ACC112 (cell line): ENCODE data around the gene ATP1A4.
"Not testable (repeated sequence)": the region's sequence is repeated elsewhere in the genome, so short reads cannot be mapped to it uniquely, and the experiment has no call there.

Experiments used
- H2AFZ ChIP-seq: fragments of 200-600 bp; sonication (generic); one replicate; pipeline ENCODE4 v1.6.0; 2017; ENCODE audit warnings: antibody characterized with exemption, low read length; ENCODE audit not compliant: unreplicated experiment
- H3K27ac ChIP-seq: fragments of 200-600 bp; sonication (generic); 2 replicates; pipeline ENCODE4 v1.5.1; 2014; ENCODE audit warnings: low read depth, mild to moderate bottlenecking, antibody characterized with exemption, low read length, moderate library complexity
- H3K27me3 ChIP-seq: fragments of 200-600 bp; sonication (generic); 2 replicates; pipeline ENCODE4 v1.6.1; 2014; ENCODE audit warnings: mild to moderate bottlenecking, antibody characterized with exemption, low read length, moderate library complexity, mixed read lengths; ENCODE audit not compliant: insufficient read depth
- H3K36me3 ChIP-seq: fragments of 200-600 bp; sonication (generic); 2 replicates; pipeline ENCODE4 v1.6.1; 2016; ENCODE audit warnings: mild to moderate bottlenecking, antibody characterized with exemption, low read length, moderate library complexity, mixed read lengths; ENCODE audit not compliant: insufficient read depth
- H3K4me1 ChIP-seq: fragments of 200-600 bp; sonication (generic); one replicate; pipeline ENCODE4 v1.6.1; 2016; ENCODE audit warnings: low read length, mixed read lengths; ENCODE audit not compliant: insufficient read depth, unreplicated experiment, control insufficient read depth
- H3K4me3 ChIP-seq: fragments of 200-600 bp; sonication (generic); 2 replicates; pipeline ENCODE4 v1.5.1; 2014; ENCODE audit warnings: mild to moderate bottlenecking, low read depth, low read length
- H3K79me2 ChIP-seq: fragments of 200-600 bp; sonication (generic); one replicate; pipeline ENCODE4 v1.6.0; 2016; ENCODE audit warnings: low read length; ENCODE audit not compliant: control insufficient read depth, unreplicated experiment, insufficient read depth

The ATP1A4 gene

GRCh38 chr1:160123726-160124125, 27.7 kb upstream of the ATP1A4 start:
- Histone ChIP-seq H2AFZ (no peak overlapping the region), H3K36me3 (no peaks in the 10 kb centered on the region), H3K79me2 (no peaks in the 10 kb centered on the region), H3K27ac (no peak overlapping the region), H3K27me3 (peaks cover 2% of the 10 kb centered on the region; the same call in 1 of the 2 replicates), H3K4me1 (peaks cover 38% of the 10 kb centered on the region), H3K4me3 (no peak overlapping the region)

- H3K36me3 ChIP-seq = no peaks in the 10 kb centered on the region
- peaks cover 4% of the 10 kb centered on the region; the same call in 1 of the 2 replicates for H3K27me3 ChIP-seq
- no peak overlapping the region for H2AFZ ChIP-seq
- H3K27ac ChIP-seq = peak overlapping the region; percentile 82
- H3K79me2 ChIP-seq = no peaks in the 10 kb centered on the region
- peaks cover 38% of the 10 kb centered on the region for H3K4me1 ChIP-seq
- peak overlapping the region; percentile 18; the same call in 1 of the 2 replicates for H3K4me3 ChIP-seq
These were observed 26.5 kb upstream of the ATP1A4 start for GRCh38 chr1:160124705-160125478.

DNA sequence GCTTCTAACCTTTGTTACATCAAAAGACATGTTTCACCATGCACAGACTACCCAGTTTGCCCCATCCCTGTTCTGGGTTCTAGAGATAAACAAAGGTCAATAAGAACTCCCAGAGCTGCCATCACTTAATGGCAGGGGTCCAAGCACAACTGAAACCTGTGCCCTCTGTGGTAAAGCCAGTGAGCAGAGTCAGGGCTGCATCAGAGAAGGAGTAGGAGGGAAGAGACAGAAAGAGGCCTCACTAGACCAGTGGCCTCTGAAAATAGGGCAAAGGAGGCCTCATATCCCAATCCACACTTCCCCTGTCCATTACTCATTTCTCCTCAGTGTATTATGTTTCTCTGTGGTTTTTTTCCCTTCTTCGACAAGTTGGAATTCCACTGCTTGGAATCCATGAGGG, 25.7 kb upstream of the ATP1A4 start:
- H3K27ac ChIP-seq = peak overlapping the region; percentile 82
- H3K27me3 ChIP-seq = peaks cover 7% of the 10 kb centered on the region; the same call in 1 of the 2 replicates
- H3K4me3 ChIP-seq = peak overlapping the region; percentile 18; the same call in 1 of the 2 replicates
- no peak overlapping the region for H2AFZ ChIP-seq
- H3K4me1 ChIP-seq = peaks cover 38% of the 10 kb centered on the region
- H3K79me2 ChIP-seq = no peaks in the 10 kb centered on the region
- no peaks in the 10 kb centered on the region for H3K36me3 ChIP-seq

DNA sequence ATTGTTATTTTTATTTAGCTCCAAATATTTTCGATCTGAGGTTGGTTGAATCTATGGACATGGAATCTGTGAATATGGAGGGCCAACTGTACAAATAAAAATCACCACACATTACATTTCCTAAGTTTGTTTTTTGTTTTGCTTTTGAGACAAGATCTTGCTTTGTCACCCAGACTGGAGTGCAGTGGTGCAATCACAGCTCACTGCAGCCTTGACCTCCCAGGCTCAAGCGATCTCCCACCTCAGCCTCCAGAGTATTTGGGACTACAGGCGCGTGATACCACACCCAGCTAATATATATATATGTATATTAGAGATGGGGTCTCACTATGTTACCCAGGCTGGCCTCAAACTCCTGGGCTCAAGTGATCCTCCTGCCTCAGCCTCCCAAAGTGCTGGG, 25.1 kb upstream of the ATP1A4 start:
- not testable (repeated sequence) for H3K27me3 ChIP-seq, H3K4me3 ChIP-seq, H3K36me3 ChIP-seq, H2AFZ ChIP-seq, H3K79me2 ChIP-seq
- Histone ChIP-seq H3K27ac (peak overlapping the region; percentile 82), H3K4me1 (peaks cover 38% of the 10 kb centered on the region)

GRCh38 chr1:160127381-160127780, 24.0 kb upstream of the ATP1A4 start:
- Histone ChIP-seq H2AFZ (no peak overlapping the region), H3K27me3 (peaks cover 12% of the 10 kb centered on the region), H3K79me2 (no peaks in the 10 kb centered on the region), H3K4me1 (peaks cover 38% of the 10 kb centered on the region), H3K36me3 (no peaks in the 10 kb centered on the region), H3K27ac (no peak overlapping the region), H3K4me3 (no peak overlapping the region)

- peaks cover 38% of the 10 kb centered on the region for H3K4me1 ChIP-seq
- no peak overlapping the region for H3K27ac ChIP-seq
- peak overlapping the region; percentile 48 for H2AFZ ChIP-seq
- H3K4me3 ChIP-seq = no peak overlapping the region
- H3K27me3 ChIP-seq = peaks cover 19% of the 10 kb centered on the region
- H3K36me3 ChIP-seq = no peaks in the 10 kb centered on the region
- no peaks in the 10 kb centered on the region for H3K79me2 ChIP-seq
These were observed 23.4 kb upstream of the ATP1A4 start for GRCh38 chr1:160127865-160128523.

DNA sequence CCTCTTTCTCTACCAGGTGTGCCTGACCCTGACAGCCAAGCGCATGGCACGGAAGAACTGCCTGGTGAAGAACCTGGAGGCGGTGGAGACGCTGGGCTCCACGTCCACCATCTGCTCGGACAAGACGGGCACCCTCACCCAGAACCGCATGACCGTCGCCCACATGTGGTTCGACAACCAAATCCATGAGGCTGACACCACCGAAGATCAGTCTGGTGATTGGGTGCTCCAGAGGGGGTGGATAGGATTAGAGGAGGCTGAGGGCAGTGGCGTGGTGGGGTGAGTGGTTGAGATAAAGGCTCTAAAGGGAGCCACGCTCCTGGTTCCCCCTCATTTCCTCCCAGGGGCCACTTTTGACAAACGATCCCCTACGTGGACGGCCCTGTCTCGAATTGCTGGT, 22.8 kb upstream of the ATP1A4 start:
- Histone ChIP-seq H2AFZ (no peak overlapping the region), H3K4me3 (no peak overlapping the region), H3K79me2 (no peaks in the 10 kb centered on the region), H3K27ac (no peak overlapping the region), H3K4me1 (peaks cover 38% of the 10 kb centered on the region), H3K27me3 (peaks cover 25% of the 10 kb centered on the region), H3K36me3 (no peaks in the 10 kb centered on the region)

DNA sequence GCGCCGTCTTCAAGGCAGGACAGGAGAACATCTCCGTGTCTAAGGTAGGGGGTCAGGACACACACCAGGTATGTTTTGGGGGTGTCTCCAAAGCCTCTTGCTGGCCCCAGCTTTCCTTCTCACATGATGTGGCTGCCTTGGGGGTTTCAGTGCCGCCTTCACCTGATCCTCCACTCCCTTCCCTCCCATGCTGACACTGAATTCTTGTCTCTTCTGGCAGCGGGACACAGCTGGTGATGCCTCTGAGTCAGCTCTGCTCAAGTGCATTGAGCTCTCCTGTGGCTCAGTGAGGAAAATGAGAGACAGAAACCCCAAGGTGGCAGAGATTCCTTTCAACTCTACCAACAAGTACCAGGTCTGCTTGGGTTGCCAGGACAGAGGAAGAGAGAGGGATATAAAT, 22.4 kb upstream of the ATP1A4 start:
- Histone ChIP-seq H3K27me3 (peaks cover 25% of the 10 kb centered on the region), H3K4me3 (no peak overlapping the region), H2AFZ (no peak overlapping the region), H3K27ac (no peak overlapping the region), H3K79me2 (no peaks in the 10 kb centered on the region), H3K36me3 (no peaks in the 10 kb centered on the region), H3K4me1 (peaks cover 34% of the 10 kb centered on the region)

- H2AFZ ChIP-seq = no peak overlapping the region
- H3K4me3 ChIP-seq = no peak overlapping the region
- H3K36me3 ChIP-seq = no peaks in the 10 kb centered on the region
- H3K79me2 ChIP-seq = no peaks in the 10 kb centered on the region
- no peak overlapping the region for H3K27ac ChIP-seq
- H3K27me3 ChIP-seq = peaks cover 30% of the 10 kb centered on the region
- H3K4me1 ChIP-seq = peaks cover 29% of the 10 kb centered on the region
These were observed 21.8 kb upstream of the ATP1A4 start for GRCh38 chr1:160129558-160129957.

DNA sequence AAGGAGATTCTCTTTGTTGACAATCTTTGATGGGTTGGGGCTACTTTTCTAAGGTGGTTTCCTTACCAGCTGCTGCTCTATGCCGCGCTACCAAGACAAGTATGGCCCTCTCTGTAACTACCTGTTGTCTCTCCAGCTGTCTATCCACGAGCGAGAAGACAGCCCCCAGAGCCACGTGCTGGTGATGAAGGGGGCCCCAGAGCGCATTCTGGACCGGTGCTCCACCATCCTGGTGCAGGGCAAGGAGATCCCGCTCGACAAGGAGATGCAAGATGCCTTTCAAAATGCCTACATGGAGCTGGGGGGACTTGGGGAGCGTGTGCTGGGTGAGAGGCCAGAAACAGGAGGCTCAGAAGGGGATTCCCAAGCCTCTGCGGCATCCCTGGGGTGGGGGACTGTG, 21.4 kb upstream of the ATP1A4 start:
- Histone ChIP-seq H3K36me3 (no peaks in the 10 kb centered on the region), H3K4me1 (peaks cover 25% of the 10 kb centered on the region)

GRCh38 chr1:160130486-160130885, 20.9 kb upstream of the ATP1A4 start:
- Histone ChIP-seq H2AFZ (no peak overlapping the region), H3K27me3 (peaks cover 34% of the 10 kb centered on the region), H3K4me3 (no peak overlapping the region), H3K79me2 (no peaks in the 10 kb centered on the region), H3K4me1 (peaks cover 20% of the 10 kb centered on the region), H3K36me3 (no peaks in the 10 kb centered on the region), H3K27ac (no peak overlapping the region)

More for the DNA sequence above, 21.4 kb upstream of the ATP1A4 start:
- Histone ChIP-seq H3K4me3 (no peak overlapping the region), H3K27me3 (peaks cover 34% of the 10 kb centered on the region), H2AFZ (no peak overlapping the region), H3K79me2 (no peaks in the 10 kb centered on the region), H3K27ac (no peak overlapping the region)
